Left ventricle myocardium inferior (tissue), 1 donor: ENCODE results near the gene EFEMP2. TPM values are rescaled to one million over a fixed set of nuclear protein-coding genes. Genes with fewer than 3 reads are reported as not detected.

Experiments
- DNase-seq: peaks from one replicate; pipeline ENCODE4 v3.0.0-alpha.2; 2020
- H3K27ac ChIP-seq: fragments of 200-600 bp; replicated peaks from 2 replicates; pipeline ENCODE4 v1.8.0; 2021
- H3K27me3 ChIP-seq: fragments of 200-600 bp; 2 replicates; pipeline ENCODE4 v1.8.0; 2021; ENCODE audit warnings: low read depth
- H3K36me3 ChIP-seq: fragments of 200-600 bp; 2 replicates; pipeline ENCODE4 v1.8.0; 2021
- H3K4me1 ChIP-seq: fragments of 200-600 bp; 2 replicates; pipeline ENCODE4 v1.8.0; 2021
- H3K4me3 ChIP-seq: fragments of 200-600 bp; 2 replicates; pipeline ENCODE4 v1.8.0; 2021; ENCODE audit warnings: mild to moderate bottlenecking, moderate library complexity
- H3K9me3 ChIP-seq: fragments of 200-600 bp; replicated peaks from 2 replicates; pipeline ENCODE4 v1.8.0; 2021
- CTCF ChIP-seq: fragments of 200-600 bp; IDR thresholded peaks from 2 replicates; pipeline ENCODE4 v1.8.0; 2021; ENCODE audit warnings: antibody characterized with exemption, mild to moderate bottlenecking, borderline replicate concordance
- intact Hi-C: fragments of 100-400 bp; cut with micrococcal nuclease; formaldehyde crosslinking; loops from one replicate; pipeline ENCODE4 v1.11.0; 2022
- total RNA-seq: library from RNA; stranded (reverse); fragmentation: NEBNext Ultra II Directional; extraction: Animal tissue kit (Norgen Biotek cat#: 25700); gene quantifications from one replicate; pipeline ENCODE4 v1.2.1, GENCODE V29; 2021
- donor health status: DM: no; HTN: yes; CAD: no; lungs with severe emphysema.

The EFEMP2 gene
- total RNA-seq, 1 donor from 2014 or later, result 85.1 TPM

GRCh38 chr11:65854852-65855837 is 17.5 kb downstream of the EFEMP2 start:
- H3K9me3 ChIP-seq, result peaks cover 9% of the 10 kb centered on the region
- H3K4me1 ChIP-seq, result peaks cover 58% of the 10 kb centered on the region
- no peak overlapping the region for H3K4me3 ChIP-seq
- intact Hi-C loops, result no loop called here
- DNase-seq, result no peak
- no peak for TF ChIP-seq CTCF
- no peaks in the 10 kb centered on the region for H3K27me3 ChIP-seq
- H3K27ac ChIP-seq, result no peak overlapping the region
- H3K36me3 ChIP-seq, result peaks cover 60% of the 10 kb centered on the region

- TF ChIP-seq CTCF, result no peak
- intact Hi-C loops, result no loop called here
- H3K9me3 ChIP-seq, result peaks cover 9% of the 10 kb centered on the region
- DNase-seq, result no peak
- no peak overlapping the region for H3K4me3 ChIP-seq
- H3K4me1 ChIP-seq, result peaks cover 52% of the 10 kb centered on the region
- peaks cover 60% of the 10 kb centered on the region for H3K36me3 ChIP-seq
- H3K27me3 ChIP-seq, result no peaks in the 10 kb centered on the region
- no peak overlapping the region for H3K27ac ChIP-seq
These were observed 18.4 kb downstream of the EFEMP2 start for GRCh38 chr11:65854161-65854592.

GRCh38 chr11:65853246-65853979 is 19.2 kb downstream of the EFEMP2 start:
- no peaks in the 10 kb centered on the region for H3K27me3 ChIP-seq
- peaks cover 44% of the 10 kb centered on the region for H3K4me1 ChIP-seq
- H3K4me3 ChIP-seq, result no peak overlapping the region
- peaks cover 9% of the 10 kb centered on the region for H3K9me3 ChIP-seq
- peaks cover 60% of the 10 kb centered on the region for H3K36me3 ChIP-seq
- intact Hi-C loops, result no loop called here
- no peak overlapping the region for H3K27ac ChIP-seq
- DNase-seq, result no peak
- no peak for TF ChIP-seq CTCF

GRCh38 chr11:65852508-65853245 is 19.9 kb downstream of the EFEMP2 start:
- H3K36me3 ChIP-seq, result peaks cover 60% of the 10 kb centered on the region
- no peak overlapping the region for H3K27ac ChIP-seq
- peaks cover 41% of the 10 kb centered on the region for H3K4me1 ChIP-seq
- H3K4me3 ChIP-seq, result no peak overlapping the region
- no peaks in the 10 kb centered on the region for H3K27me3 ChIP-seq
- intact Hi-C loops, result no loop called here
- no peak for DNase-seq
- peaks cover 9% of the 10 kb centered on the region for H3K9me3 ChIP-seq
- no peak for TF ChIP-seq CTCF
